Measurements from ENCODE around the gene SLC15A4.
A peak's percentile ranks its signal among the peaks of the same experiment; 100 is the strongest.

SLC15A4 gene

GRCh38 chr12:128763395-128763794 is 60.4 kb downstream of the SLC15A4 start:
- no peak overlapping the region for H3K4me3 ChIP-seq (ENCODE audit: low read length)
- H3K4me1 ChIP-seq (ENCODE audit: control insufficient read depth, insufficient read depth, low read length), result no peaks in the 10 kb centered on the region
- H3K9me3 ChIP-seq (ENCODE audit: control insufficient read depth, low read length), result no peaks in the 10 kb centered on the region
- DNase-seq (ENCODE audit: low read depth), result no peak
- no peak overlapping the region for H3K9ac ChIP-seq (ENCODE audit: low read length)
- H3K27me3 ChIP-seq (replicated peaks; ENCODE audit: control insufficient read depth, insufficient read depth, low read length), result peaks cover 32% of the 10 kb centered on the region
- H3K36me3 ChIP-seq (ENCODE audit: control insufficient read depth, insufficient read depth, low read length, severe bottlenecking), result no peaks in the 10 kb centered on the region

- H3K4me3 ChIP-seq (ENCODE audit: low read length), result no peak overlapping the region
- no peak overlapping the region for H3K9ac ChIP-seq (ENCODE audit: low read length)
- H3K36me3 ChIP-seq (ENCODE audit: control insufficient read depth, insufficient read depth, low read length, severe bottlenecking), result no peaks in the 10 kb centered on the region
- peak; percentile 26 for DNase-seq (ENCODE audit: low read depth)
- no peaks in the 10 kb centered on the region for H3K4me1 ChIP-seq (ENCODE audit: control insufficient read depth, insufficient read depth, low read length)
- peaks cover 21% of the 10 kb centered on the region for H3K27me3 ChIP-seq (replicated peaks; ENCODE audit: control insufficient read depth, insufficient read depth, low read length)
- H3K9me3 ChIP-seq (ENCODE audit: control insufficient read depth, low read length), result no peaks in the 10 kb centered on the region
Measured at GRCh38 chr12:128761379-128761790, 62.4 kb downstream of the SLC15A4 start.

DNA sequence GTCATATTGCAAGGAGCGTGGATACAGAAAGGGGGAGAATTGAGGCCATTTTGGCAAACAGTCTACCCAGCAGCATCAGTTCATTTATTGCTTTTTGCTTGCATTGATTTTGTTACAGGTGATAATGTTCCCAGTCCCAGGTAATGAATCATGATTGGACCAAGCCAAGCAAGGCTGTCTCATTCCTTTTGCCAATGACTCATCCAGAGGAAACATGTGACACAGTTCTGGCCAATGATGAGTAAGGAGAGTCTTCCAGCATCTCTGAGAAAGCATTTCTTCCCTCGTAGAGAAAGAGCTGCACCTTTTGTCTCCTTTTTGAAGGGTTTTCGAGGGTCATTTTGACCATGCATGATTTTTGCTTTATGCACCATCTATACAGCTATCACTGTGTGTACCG is 68.2 kb downstream of the SLC15A4 start:
- no peaks in the 10 kb centered on the region for H3K9me3 ChIP-seq (ENCODE audit: control insufficient read depth, low read length)
- no peak for DNase-seq (ENCODE audit: low read depth)
- no peaks in the 10 kb centered on the region for H3K36me3 ChIP-seq (ENCODE audit: control insufficient read depth, insufficient read depth, low read length, severe bottlenecking)
- no peak overlapping the region for H3K9ac ChIP-seq (ENCODE audit: low read length)
- no peak overlapping the region for H3K4me3 ChIP-seq (ENCODE audit: low read length)
- H3K27me3 ChIP-seq (replicated peaks; ENCODE audit: control insufficient read depth, insufficient read depth, low read length), result peaks cover 3% of the 10 kb centered on the region
- H3K4me1 ChIP-seq (ENCODE audit: control insufficient read depth, insufficient read depth, low read length), result no peaks in the 10 kb centered on the region

GRCh38 chr12:128754275-128754674 is 69.5 kb downstream of the SLC15A4 start:
- H3K27me3 ChIP-seq (replicated peaks; ENCODE audit: control insufficient read depth, insufficient read depth, low read length), result peaks cover 3% of the 10 kb centered on the region
- H3K4me1 ChIP-seq (ENCODE audit: control insufficient read depth, insufficient read depth, low read length), result no peaks in the 10 kb centered on the region
- no peak for DNase-seq (ENCODE audit: low read depth)
- no peak overlapping the region for H3K4me3 ChIP-seq (ENCODE audit: low read length)
- no peaks in the 10 kb centered on the region for H3K9me3 ChIP-seq (ENCODE audit: control insufficient read depth, low read length)
- H3K36me3 ChIP-seq (ENCODE audit: control insufficient read depth, insufficient read depth, low read length, severe bottlenecking), result no peaks in the 10 kb centered on the region
- no peak overlapping the region for H3K9ac ChIP-seq (ENCODE audit: low read length)

DNA sequence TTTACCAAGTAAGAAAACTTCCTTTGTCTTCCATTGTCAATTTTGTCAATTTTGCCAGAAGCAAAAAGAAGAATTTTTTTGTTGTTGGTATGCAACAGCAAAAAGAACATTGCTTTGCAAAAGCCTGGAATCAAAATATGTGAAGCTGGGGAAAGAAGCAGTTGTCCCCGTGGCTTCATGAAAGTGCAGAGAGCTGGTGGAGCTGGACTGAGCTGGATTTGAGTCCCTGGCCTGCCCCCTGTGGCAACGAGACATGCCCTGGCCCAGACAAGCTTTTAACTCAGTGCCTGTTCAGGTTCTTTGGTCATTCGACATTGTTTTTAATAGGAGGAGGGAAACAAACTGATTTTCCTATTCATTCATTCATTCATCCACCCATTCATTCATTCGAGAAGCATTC is 70.3 kb downstream of the SLC15A4 start:
- Histone ChIP-seq H3K9me3 (ENCODE audit: control insufficient read depth, low read length) (no peaks in the 10 kb centered on the region), H3K27me3 (replicated peaks; ENCODE audit: control insufficient read depth, insufficient read depth, low read length) (no peaks in the 10 kb centered on the region), H3K36me3 (ENCODE audit: control insufficient read depth, insufficient read depth, low read length, severe bottlenecking) (no peaks in the 10 kb centered on the region), H3K9ac (ENCODE audit: low read length) (no peak overlapping the region), H3K4me3 (ENCODE audit: low read length) (no peak overlapping the region), H3K4me1 (ENCODE audit: control insufficient read depth, insufficient read depth, low read length) (no peaks in the 10 kb centered on the region)
- no peak for DNase-seq (ENCODE audit: low read depth)

GRCh38 chr12:128752386-128752785 is 71.4 kb downstream of the SLC15A4 start:
- no peaks in the 10 kb centered on the region for H3K9me3 ChIP-seq (ENCODE audit: control insufficient read depth, low read length)

GRCh38 chr12:128747441-128747840 is 76.3 kb downstream of the SLC15A4 start:
- Histone ChIP-seq H3K27me3 (replicated peaks; ENCODE audit: control insufficient read depth, insufficient read depth, low read length) (no peaks in the 10 kb centered on the region), H3K36me3 (ENCODE audit: control insufficient read depth, insufficient read depth, low read length, severe bottlenecking) (no peaks in the 10 kb centered on the region), H3K9me3 (ENCODE audit: control insufficient read depth, low read length) (no peaks in the 10 kb centered on the region), H3K4me3 (ENCODE audit: low read length) (no peak overlapping the region), H3K9ac (ENCODE audit: low read length) (no peak overlapping the region), H3K4me1 (ENCODE audit: control insufficient read depth, insufficient read depth, low read length) (no peaks in the 10 kb centered on the region)
- DNase-seq (ENCODE audit: low read depth), result no peak

More at GRCh38 chr12:128752386-128752785, 71.4 kb downstream of the SLC15A4 start:
- H3K36me3 ChIP-seq (ENCODE audit: control insufficient read depth, insufficient read depth, low read length, severe bottlenecking), result no peaks in the 10 kb centered on the region
- no peaks in the 10 kb centered on the region for H3K4me1 ChIP-seq (ENCODE audit: control insufficient read depth, insufficient read depth, low read length)
- no peak overlapping the region for H3K4me3 ChIP-seq (ENCODE audit: low read length)
- DNase-seq (ENCODE audit: low read depth), result no peak
- no peaks in the 10 kb centered on the region for H3K27me3 ChIP-seq (replicated peaks; ENCODE audit: control insufficient read depth, insufficient read depth, low read length)
- no peak overlapping the region for H3K9ac ChIP-seq (ENCODE audit: low read length)

- Histone ChIP-seq H3K27me3 (replicated peaks; ENCODE audit: control insufficient read depth, insufficient read depth, low read length) (no peaks in the 10 kb centered on the region), H3K36me3 (ENCODE audit: control insufficient read depth, insufficient read depth, low read length, severe bottlenecking) (no peaks in the 10 kb centered on the region), H3K4me3 (ENCODE audit: low read length) (no peak overlapping the region), H3K9ac (ENCODE audit: low read length) (no peak overlapping the region), H3K9me3 (ENCODE audit: control insufficient read depth, low read length) (no peaks in the 10 kb centered on the region), H3K4me1 (ENCODE audit: control insufficient read depth, insufficient read depth, low read length) (no peaks in the 10 kb centered on the region)
- DNase-seq (ENCODE audit: low read depth), result no peak
Measured at GRCh38 chr12:128745772-128746689, 77.7 kb downstream of the SLC15A4 start.

GRCh38 chr12:128743916-128744315 is 79.8 kb downstream of the SLC15A4 start:
- H3K9me3 ChIP-seq (ENCODE audit: control insufficient read depth, low read length), result no peaks in the 10 kb centered on the region
- no peaks in the 10 kb centered on the region for H3K36me3 ChIP-seq (ENCODE audit: control insufficient read depth, insufficient read depth, low read length, severe bottlenecking)
- H3K4me3 ChIP-seq (ENCODE audit: low read length), result no peak overlapping the region
- H3K9ac ChIP-seq (ENCODE audit: low read length), result no peak overlapping the region
- H3K27me3 ChIP-seq (replicated peaks; ENCODE audit: control insufficient read depth, insufficient read depth, low read length), result no peaks in the 10 kb centered on the region
- no peak for DNase-seq (ENCODE audit: low read depth)
- H3K4me1 ChIP-seq (ENCODE audit: control insufficient read depth, insufficient read depth, low read length), result no peaks in the 10 kb centered on the region

Measured in adipocyte (in vitro differentiated cells).